Loucy (cell line): ENCODE results near the gene SMIM10L2A.

Experiments used
- CTCF ChIP-seq: fragments of 200-600 bp; sonication (generic); conservative IDR thresholded peaks from 2 replicates; pipeline ENCODE4 v1.5.1; 2014; ENCODE audit warnings: mild to moderate bottlenecking, antibody characterized with exemption, low read length
- EZH2phosphoT487 ChIP-seq: fragments of 200-600 bp; IDR thresholded peaks from 2 replicates; pipeline ENCODE4 v1.6.1; 2018; ENCODE audit warnings: antibody characterized with exemption, mild to moderate bottlenecking, moderate library complexity, borderline replicate concordance

- no peak for TF ChIP-seq CTCF
- TF ChIP-seq EZH2phosphoT487: no peak
Measured at GRCh38 chrX:135436456-135436855, 14.7 kb downstream of the SMIM10L2A start.
